Stimulated activated CD4-positive, alpha-beta T cell treated with anti-CD3 and anti-CD28 coated beads, Interleukin-12 subunit alpha, Interleukin-12 subunit beta, amount 100 ng/mL, for 24 hours (primary cell): ENCODE measurements around the gene TLK2.

Experiments used
- DNase-seq, 2 experiments: peaks; one replicate each; pipeline ENCODE4 v3.0.0-alpha.2; 2020; ENCODE audit warnings: low read depth in 2 of 2

The TLK2 gene

DNA sequence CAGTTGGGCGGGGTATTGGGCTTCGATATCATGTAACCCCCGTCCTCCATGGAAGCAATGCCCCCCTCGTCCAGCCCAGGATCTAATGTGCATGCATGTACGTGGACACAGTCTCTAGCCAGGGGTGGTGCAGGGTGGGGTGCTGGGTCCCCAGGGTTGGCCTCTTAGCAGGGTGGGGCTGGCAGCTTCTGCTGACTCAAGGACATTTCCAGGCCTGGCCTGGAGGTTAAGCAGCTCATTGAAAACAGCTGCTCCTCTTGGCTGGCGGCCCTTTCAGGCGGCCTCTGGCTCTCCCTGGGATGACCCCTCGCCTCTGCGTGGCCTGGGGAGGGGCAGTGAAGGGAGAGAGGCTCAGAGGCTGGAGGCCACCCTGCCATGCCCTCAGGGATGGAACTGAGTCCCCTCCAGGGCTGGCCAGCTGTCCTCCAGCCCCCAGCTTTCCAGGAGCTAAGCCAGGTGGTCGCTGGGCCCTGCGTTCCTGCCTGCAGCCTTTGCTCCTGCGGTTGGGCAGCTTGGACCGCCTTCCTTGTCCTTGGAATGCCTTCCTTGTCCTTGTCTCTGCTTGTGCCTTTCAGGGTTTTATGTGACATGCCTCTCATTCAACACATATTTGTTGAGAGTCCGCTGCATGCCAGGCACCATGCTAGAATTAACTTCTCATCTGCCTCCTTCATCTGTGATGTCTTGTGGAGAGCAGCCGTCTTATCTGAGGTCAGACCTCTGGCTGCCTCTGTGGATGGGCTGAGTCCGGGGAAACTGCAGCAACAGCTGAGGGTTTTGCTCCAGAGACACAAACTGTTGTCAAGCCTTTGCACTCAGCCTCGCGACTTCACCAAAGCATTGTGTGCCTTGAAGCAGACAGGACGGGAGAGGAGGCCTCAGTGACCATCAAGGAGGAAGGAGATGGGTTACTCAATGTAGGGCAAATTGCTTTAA is 175.5 kb downstream of the TLK2 start:
- no peak for DNase-seq

DNA sequence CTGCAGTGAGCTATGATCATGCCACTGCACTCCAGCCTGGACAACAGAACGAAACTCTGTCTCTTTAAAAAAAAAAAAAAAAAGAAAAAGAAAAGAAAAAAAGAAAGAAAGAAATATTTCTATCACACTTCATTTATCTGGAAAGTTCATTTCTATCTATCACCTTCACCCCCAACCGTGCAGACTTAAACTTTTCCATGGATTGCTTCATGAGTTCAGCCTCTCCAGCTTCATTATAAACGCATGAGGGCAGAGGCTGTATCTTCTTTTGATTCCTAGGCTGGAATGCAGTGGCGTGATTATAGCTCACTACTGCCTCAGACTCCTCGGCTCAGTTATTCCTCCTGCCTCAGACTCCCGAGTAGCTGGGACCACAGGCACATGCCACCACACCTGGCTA is 177.0 kb downstream of the TLK2 start:
- DNase-seq: no peak

DNA sequence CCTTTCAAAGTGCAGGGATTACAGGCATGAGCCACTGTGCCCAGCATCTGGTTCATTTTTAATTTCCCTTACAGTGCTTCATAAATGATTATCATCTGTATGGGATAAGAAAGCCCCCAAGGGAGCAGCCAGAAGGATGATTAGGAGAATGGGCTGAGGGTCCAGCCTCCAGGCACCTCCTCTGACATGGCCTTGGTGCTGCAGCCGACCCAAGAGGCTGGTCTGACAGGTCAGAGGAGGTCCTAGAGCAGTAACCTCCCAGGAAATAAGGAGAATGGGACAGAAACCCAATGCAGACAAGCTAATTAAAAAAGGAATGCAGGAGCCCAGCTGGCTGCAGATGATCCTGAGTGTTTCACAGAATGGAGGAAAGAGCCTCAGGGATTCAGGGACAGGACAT is 177.8 kb downstream of the TLK2 start:
- DNase-seq: no peak

DNA sequence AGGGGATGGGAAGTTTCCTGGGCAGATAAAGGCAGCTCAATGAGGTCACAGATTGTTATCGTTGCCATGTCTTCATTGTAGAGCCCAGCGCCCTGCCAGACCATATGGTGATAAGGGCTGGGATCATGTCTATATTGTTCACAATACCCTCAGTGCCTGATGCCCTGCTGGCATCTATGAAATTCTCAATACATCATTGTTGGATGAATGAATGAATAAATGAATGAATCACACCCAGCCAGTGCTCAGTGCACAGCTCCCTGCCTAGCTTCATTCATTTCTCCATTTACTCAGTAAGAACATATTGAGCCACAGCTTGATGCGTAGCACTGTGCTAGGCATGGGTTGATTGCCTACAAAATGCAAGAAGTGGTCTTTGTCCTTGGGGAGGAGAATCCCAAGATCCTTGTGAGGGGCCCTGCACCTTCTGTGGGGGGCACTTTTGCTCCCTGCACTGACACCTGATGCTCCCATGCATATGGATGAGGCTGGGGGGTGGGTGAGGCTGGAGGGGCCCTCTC is 178.6 kb downstream of the TLK2 start:
- no peak for DNase-seq

DNA sequence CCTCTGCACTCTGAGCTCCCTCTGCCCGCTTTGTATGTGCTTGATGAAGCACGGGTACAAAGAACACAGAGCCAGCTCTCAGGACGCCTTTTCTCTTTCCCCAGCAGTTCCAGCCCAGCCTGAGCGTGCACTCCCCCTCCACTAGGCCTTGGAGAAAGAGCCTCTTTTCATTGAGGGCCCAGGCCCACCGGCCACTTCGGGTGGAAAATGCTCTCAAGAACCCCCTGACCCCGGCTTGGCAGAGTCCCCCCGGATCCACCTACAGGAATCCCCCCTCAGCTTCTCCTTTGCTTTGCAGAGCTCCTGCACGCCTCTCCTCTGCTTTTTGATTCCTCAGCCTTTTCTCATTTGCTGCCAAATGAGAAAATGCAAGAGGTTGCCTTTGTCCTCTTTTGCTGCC is 179.1 kb downstream of the TLK2 start:
- no peak for DNase-seq

DNA sequence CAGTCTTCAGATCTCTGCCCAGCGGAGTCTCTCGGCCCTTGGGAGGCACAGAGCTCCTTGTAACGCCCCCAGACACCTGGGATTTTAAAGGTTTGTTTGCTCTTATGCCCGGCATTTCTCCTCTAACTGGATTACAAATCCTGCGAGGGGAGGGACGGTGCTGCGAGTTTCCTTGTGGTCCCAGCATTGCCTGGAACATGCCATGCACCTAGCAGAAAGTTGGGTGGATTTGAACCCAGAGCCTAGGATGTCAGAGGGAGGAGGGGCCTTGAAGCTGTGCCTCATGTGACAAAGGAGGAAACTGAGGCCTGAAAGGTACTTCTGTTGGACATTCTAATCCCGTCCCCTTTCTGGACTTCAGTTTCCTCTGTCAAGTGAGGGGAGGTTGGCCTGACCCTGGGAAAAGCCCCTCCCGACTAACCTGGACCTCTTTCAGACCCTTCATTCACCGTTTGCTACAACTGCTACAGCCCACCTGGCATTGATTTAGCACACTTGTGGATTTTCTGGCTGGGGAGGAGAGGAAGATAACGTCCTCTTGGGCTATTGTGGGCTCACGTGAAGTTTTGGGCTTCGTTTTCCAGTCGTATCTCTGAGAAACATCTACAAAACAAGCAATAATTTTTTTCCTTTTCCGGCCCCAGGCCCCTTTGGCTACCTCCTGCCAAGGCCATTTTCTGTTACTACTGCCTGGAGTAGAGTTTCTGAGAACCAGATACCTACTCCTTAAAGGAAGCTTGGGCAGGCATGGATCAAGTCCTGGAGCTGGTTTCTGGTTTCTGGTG is 179.7 kb downstream of the TLK2 start:
- no peak for DNase-seq

DNA sequence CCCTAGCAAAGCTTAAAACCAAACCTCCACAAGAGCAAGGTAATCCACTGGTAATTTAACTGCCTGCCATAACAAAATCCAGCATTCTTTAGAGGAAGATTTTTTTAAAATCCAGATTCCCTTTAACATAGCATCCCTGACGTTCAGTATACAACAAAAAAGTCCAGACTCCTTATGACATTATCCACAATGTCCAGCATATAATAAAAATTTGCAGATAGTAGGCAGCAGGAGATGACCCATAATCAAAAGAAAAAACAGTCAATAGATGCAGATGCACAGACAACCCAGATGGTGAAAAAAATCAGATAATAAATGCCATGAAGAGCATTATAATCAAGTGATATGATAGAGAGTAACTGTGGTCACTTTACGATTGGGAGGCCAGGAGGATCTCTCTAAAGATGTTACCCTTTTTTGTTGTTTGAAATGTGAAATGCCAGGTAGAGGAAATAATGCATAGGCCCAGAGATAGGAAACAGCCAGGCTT is 182.0 kb downstream of the TLK2 start:
- no peak for DNase-seq

DNA sequence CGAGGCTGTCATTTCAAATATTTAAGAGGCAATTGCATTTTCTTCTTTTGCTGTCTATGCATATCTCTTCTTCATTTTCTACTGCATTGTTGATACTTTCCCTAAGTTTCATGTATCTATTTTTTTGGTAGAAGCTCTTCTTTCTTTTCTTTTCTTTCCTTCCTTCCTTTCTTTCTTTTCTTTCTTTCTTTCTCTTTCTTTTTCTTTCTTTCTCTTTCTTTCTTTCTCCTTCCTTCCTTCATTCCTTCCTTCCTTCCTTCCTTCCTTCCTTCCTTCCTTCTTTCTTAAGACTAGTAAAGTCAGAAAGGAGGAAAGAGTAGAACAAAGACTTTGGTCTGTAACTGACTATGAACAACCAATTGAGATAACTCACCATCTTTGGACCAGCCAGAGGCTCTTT is 182.7 kb downstream of the TLK2 start:
- no peak for DNase-seq

DNA sequence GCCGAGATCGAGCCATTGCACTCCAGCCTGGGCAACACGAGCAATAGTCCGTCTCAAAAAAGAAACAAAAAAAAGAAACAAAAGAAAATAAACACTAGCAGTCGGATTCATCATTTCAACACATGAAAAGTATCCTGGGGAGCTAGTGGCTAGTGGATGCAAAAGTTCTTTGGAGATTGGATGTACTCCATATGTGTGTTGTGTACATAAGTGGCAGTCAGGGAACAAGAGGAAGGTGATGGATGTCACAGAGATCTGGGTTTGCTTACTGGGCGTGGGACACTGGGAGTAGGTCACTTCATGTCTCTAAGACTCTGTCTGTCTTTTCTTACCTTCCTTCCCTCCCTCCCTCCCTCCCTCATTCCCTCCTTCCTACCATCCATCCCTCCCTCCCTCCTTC is 184.2 kb downstream of the TLK2 start:
- DNase-seq: no peak
